GM12875 (cell line): ENCODE measurements around the gene MRPL27.

Experiments used
- H3K4me3 ChIP-seq: one replicate; pipeline ENCODE4 v1.5.1; 2011; ENCODE audit warnings: low read depth, low read length, control low read depth
- CTCF ChIP-seq: IDR thresholded peaks from 2 replicates; pipeline ENCODE4 v1.5.1; 2011; ENCODE audit warnings: low read depth, mild to moderate bottlenecking, control low read depth, inconsistent platforms, low read length, moderate library complexity, borderline replicate concordance; ENCODE audit not compliant: insufficient read depth

MRPL27 gene

GRCh38 chr17:50381920-50382319 lies 8.9 kb upstream of the MRPL27 start:
- TF ChIP-seq CTCF = no peak
- no peak overlapping the region for H3K4me3 ChIP-seq

DNA sequence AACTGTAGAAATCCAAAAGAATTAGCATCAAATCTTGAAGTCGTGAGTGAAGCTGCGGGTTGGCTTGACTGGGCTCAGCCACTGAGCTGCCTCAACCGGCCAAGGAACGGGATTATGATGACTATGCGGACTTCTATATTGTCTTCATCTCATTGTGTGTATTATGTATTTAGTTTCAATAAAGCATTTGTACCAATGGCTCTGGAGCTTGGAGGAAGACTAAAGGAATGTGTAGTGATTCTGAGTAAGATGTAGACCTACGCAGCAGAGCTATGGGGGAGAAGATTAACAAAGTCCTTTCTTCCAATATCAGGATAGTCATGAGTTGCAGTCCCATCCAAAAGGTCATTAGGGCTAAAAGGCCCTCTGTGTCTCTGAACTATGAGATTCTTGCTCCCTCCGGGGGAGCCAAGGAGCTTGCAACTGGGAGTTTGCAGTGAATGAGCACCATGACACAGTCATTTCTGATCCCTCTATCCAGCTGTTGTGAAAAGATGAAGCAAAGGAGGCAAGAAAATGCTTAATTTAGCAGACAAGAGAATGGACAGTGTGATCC lies 8.4 kb upstream of the MRPL27 start:
- no peak overlapping the region for H3K4me3 ChIP-seq
- TF ChIP-seq CTCF = no peak

DNA sequence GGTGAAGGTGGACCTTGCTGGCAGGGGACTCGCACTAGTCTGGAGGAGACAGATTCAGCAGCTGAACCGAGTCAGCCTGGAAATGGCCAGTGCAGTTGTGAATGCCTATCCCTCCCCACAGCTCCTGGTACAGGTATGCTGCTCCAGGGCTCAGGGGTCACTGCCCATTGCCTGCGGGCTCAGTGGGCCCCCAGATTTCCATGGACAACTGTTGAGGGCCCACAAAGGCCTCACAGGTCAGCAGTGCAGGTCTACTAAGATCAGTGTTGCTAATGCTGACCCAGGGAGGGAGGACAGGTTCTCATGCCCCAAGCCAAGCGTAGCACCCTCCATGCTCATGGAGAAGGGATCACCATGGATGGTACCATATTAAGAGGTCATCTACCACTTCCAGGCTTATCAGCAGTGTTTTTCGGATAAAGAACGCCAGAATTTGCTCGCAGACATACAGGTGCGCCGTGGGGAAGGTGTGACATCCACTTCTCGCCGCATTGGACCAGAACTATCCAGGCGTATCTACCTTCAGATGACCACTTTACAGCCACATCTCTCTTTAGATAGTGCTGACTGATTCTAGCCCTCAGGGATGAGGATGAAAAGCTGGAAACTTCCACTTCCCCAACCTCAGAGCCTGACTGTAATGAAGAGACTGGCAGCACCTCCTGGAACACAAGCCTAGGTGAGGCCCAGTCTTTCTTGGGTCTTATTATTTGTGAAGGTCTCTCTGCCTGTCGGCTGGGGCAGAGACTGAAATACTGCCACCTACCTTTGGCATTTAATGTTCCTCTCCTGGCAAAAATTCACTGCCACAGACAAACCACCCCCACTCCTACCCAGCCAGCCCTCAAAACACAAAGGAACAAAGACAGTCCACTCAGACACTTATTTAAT lies 7.6 kb upstream of the MRPL27 start:
- no peak for TF ChIP-seq CTCF

GRCh38 chr17:50379351-50380132 lies 6.6 kb upstream of the MRPL27 start:
- no peak for TF ChIP-seq CTCF
- H3K4me3 ChIP-seq = no peak overlapping the region

More for the DNA sequence above, 7.6 kb upstream of the MRPL27 start:
- H3K4me3 ChIP-seq = no peak overlapping the region

- TF ChIP-seq CTCF = no peak
- H3K4me3 ChIP-seq = no peak overlapping the region
Observed at GRCh38 chr17:50375858-50376538, 3.0 kb upstream of the MRPL27 start.

GRCh38 chr17:50373705-50374104 lies 721 bp upstream of the MRPL27 start:
- H3K4me3 ChIP-seq = peak overlapping the region; percentile 77
- no peak for TF ChIP-seq CTCF
